ENCODE results near the gene RHOBTB3.

DNA sequence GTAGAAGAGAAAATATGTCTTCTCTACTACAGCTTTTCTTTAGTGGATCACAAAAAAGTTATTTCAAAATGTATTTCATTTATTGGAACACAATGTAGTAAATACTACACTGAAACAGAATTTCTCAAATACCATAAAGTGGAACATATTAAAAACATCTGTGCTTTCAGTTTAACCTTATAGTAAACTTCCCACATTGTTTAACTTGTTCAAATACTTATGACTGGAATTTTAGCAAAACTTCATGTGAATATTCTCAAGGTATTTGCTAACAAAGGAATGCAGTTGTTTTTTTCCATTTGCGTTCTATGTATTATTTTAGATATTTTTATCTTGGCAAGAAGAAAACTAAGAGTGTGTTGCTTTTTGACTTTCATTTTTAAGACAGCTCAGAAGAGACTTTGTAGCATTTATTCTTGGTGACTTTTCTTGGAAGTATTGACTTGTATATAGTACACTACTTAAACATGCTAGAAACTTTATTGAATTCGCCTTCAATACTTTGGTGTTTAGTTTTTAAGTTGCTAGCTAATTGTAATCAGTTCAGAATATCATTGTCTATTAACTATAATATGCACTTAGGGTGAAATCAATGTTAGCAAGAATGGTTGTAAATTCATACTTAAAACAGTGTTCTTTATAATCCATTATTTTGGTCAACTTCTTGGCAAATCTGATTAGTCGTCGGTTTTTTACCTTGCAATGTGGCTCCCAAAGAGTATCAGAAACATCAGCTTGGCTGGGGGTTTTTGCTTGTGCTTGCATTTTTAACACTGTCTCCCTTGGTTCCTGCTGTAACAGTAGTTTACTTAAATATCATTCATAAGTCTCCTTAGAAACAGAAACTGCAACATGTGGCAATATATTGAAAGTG is 5.0 kb upstream of the RHOBTB3 start:
- no peak for TF ChIP-seq POLR2A (IDR thresholded peaks at IDR 0.05)
- TF ChIP-seq, protein P1, sequence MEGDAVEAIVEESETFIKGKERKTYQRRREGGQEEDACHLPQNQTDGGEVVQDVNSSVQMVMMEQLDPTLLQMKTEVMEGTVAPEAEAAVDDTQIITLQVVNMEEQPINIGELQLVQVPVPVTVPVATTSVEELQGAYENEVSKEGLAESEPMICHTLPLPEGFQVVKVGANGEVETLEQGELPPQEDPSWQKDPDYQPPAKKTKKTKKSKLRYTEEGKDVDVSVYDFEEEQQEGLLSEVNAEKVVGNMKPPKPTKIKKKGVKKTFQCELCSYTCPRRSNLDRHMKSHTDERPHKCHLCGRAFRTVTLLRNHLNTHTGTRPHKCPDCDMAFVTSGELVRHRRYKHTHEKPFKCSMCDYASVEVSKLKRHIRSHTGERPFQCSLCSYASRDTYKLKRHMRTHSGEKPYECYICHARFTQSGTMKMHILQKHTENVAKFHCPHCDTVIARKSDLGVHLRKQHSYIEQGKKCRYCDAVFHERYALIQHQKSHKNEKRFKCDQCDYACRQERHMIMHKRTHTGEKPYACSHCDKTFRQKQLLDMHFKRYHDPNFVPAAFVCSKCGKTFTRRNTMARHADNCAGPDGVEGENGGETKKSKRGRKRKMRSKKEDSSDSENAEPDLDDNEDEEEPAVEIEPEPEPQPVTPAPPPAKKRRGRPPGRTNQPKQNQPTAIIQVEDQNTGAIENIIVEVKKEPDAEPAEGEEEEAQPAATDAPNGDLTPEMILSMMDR (IDR thresholded peaks at IDR 0.05) = no peak
